ENCODE measurements around the gene KLHL29.

Gene KLHL29

GRCh38 chr2:23695890-23696751, 311.1 kb downstream of the KLHL29 start:
- Histone ChIP-seq H3K9ac (ENCODE audit: low read depth, low read length) (no peak overlapping the region), H3K27ac (ENCODE audit: low read length) (no peak overlapping the region), H2AFZ (ENCODE audit: low read depth, low read length) (no peak overlapping the region), H3K4me1 (ENCODE audit: insufficient read depth, low read length) (no peaks in the 10 kb centered on the region), H3K4me2 (ENCODE audit: insufficient read depth, low read length) (no peak overlapping the region), H3K27me3 (ENCODE audit: insufficient read depth, low read length, poor library complexity) (no peaks in the 10 kb centered on the region), H3K36me3 (ENCODE audit: insufficient read depth, low read length) (no peaks in the 10 kb centered on the region), H4K20me1 (ENCODE audit: insufficient read depth, low read length) (no peaks in the 10 kb centered on the region), H3K4me3 (ENCODE audit: low read depth in 1 of 2, low read length in 2 of 2) (no peak overlapping the region), H3K79me2 (ENCODE audit: insufficient read depth, low read length) (no peaks in the 10 kb centered on the region), H3K9me3 (ENCODE audit: insufficient read depth, low read length, severe bottlenecking) (no peaks in the 10 kb centered on the region)
- DNase-seq (no peak), ATAC-seq (ENCODE audit: insufficient read depth, low read depth) (no peak)
- TF ChIP-seq CTCF (IDR thresholded peaks at IDR 0.05; ENCODE audit: borderline replicate concordance, extremely low read depth, low read length, poor library complexity, severe bottlenecking) = no peak
- TF ChIP-seq EZH2 (IDR thresholded peaks at IDR 0.05; ENCODE audit: borderline replicate concordance, low read depth, low read length, severe bottlenecking) = no peak

- no peaks in the 10 kb centered on the region for H3K27me3 ChIP-seq (ENCODE audit: insufficient read depth, low read length, poor library complexity)
- H3K4me2 ChIP-seq (ENCODE audit: insufficient read depth, low read length) = no peak overlapping the region
- H2AFZ ChIP-seq (ENCODE audit: low read depth, low read length) = no peak overlapping the region
- no peak for DNase-seq
- H3K36me3 ChIP-seq (ENCODE audit: insufficient read depth, low read length) = no peaks in the 10 kb centered on the region
- no peaks in the 10 kb centered on the region for H3K9me3 ChIP-seq (ENCODE audit: insufficient read depth, low read length, severe bottlenecking)
- TF ChIP-seq EZH2 (IDR thresholded peaks at IDR 0.05; ENCODE audit: borderline replicate concordance, low read depth, low read length, severe bottlenecking) (no peak), CTCF (IDR thresholded peaks at IDR 0.05; ENCODE audit: borderline replicate concordance, extremely low read depth, low read length, poor library complexity, severe bottlenecking) (no peak)
- no peak overlapping the region for H3K9ac ChIP-seq (ENCODE audit: low read depth, low read length)
- H4K20me1 ChIP-seq (ENCODE audit: insufficient read depth, low read length) = no peaks in the 10 kb centered on the region
- H3K27ac ChIP-seq (ENCODE audit: low read length) = no peak overlapping the region
- H3K79me2 ChIP-seq (ENCODE audit: insufficient read depth, low read length) = no peaks in the 10 kb centered on the region
- ATAC-seq (ENCODE audit: insufficient read depth, low read depth) = no peak
- H3K4me3 ChIP-seq (ENCODE audit: low read depth in 1 of 2, low read length in 2 of 2) = no peak overlapping the region
- H3K4me1 ChIP-seq (ENCODE audit: insufficient read depth, low read length) = no peaks in the 10 kb centered on the region
These were observed 311.7 kb downstream of the KLHL29 start for GRCh38 chr2:23696752-23697045.

- no peak for TF ChIP-seq CTCF (IDR thresholded peaks at IDR 0.05; ENCODE audit: borderline replicate concordance, extremely low read depth, low read length, poor library complexity, severe bottlenecking)
- no peak for TF ChIP-seq EZH2 (IDR thresholded peaks at IDR 0.05; ENCODE audit: borderline replicate concordance, low read depth, low read length, severe bottlenecking)
- Histone ChIP-seq H3K27ac (ENCODE audit: low read length) (no peak overlapping the region), H3K4me1 (ENCODE audit: insufficient read depth, low read length) (no peaks in the 10 kb centered on the region), H3K36me3 (ENCODE audit: insufficient read depth, low read length) (no peaks in the 10 kb centered on the region), H3K79me2 (ENCODE audit: insufficient read depth, low read length) (no peaks in the 10 kb centered on the region), H3K27me3 (ENCODE audit: insufficient read depth, low read length, poor library complexity) (no peaks in the 10 kb centered on the region), H3K9ac (ENCODE audit: low read depth, low read length) (no peak overlapping the region), H3K9me3 (ENCODE audit: insufficient read depth, low read length, severe bottlenecking) (no peaks in the 10 kb centered on the region), H3K4me3 (ENCODE audit: low read depth in 1 of 2, low read length in 2 of 2) (no peak overlapping the region), H3K4me2 (ENCODE audit: insufficient read depth, low read length) (no peak overlapping the region), H4K20me1 (ENCODE audit: insufficient read depth, low read length) (no peaks in the 10 kb centered on the region), H2AFZ (ENCODE audit: low read depth, low read length) (no peak overlapping the region)
- ATAC-seq (ENCODE audit: insufficient read depth, low read depth) (no peak), DNase-seq (no peak)
These were observed 312.5 kb downstream of the KLHL29 start for GRCh38 chr2:23697256-23698075.

Measured in DND-41 (cell line).